ENCODE measurements around the gene PI4KA.
"Not testable (repeated sequence)": the region's sequence is repeated elsewhere in the genome, so short reads cannot be mapped to it uniquely, and the experiment has no call there.

DNA sequence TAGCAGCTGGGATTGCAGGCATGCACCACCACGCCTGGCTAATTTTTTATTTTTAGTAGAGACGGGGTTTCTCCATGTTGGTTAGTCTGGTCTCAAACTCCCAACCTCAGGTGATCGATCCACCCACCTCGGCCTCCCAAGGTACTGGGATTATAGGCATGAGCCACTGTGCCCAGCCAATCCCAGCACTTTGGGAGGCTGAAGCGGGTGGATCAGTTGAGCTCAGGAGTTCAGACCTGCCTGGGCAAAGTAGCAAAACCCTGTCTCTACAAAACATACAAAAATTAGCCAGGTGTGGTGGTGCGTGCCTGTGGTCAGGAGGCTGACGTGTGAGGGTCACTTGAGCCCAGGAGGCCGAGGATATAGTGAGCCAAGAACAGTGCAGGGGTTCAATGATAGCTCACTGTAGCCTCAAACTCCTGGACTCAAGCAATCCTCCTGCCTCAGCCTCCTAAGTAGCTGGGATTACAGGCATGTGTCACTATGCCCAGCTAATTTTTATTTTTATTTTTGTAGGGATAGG lies 36.8 kb downstream of the PI4KA start:
- TF ChIP-seq, protein P1, sequence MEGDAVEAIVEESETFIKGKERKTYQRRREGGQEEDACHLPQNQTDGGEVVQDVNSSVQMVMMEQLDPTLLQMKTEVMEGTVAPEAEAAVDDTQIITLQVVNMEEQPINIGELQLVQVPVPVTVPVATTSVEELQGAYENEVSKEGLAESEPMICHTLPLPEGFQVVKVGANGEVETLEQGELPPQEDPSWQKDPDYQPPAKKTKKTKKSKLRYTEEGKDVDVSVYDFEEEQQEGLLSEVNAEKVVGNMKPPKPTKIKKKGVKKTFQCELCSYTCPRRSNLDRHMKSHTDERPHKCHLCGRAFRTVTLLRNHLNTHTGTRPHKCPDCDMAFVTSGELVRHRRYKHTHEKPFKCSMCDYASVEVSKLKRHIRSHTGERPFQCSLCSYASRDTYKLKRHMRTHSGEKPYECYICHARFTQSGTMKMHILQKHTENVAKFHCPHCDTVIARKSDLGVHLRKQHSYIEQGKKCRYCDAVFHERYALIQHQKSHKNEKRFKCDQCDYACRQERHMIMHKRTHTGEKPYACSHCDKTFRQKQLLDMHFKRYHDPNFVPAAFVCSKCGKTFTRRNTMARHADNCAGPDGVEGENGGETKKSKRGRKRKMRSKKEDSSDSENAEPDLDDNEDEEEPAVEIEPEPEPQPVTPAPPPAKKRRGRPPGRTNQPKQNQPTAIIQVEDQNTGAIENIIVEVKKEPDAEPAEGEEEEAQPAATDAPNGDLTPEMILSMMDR (IDR thresholded peaks at IDR 0.05), result not testable (repeated sequence)
- TF ChIP-seq EZH2, EZH2phosphoT487 (IDR thresholded peaks at IDR 0.05): not testable (repeated sequence)

Data from neural progenitor cell (in vitro differentiated cells).